HEK293 (cell line): ENCODE data around the gene SRCIN1.

ENCODE experiments used
- ATF2 ChIP-seq: fragments of 450-650 bp; formaldehyde crosslinking; IDR thresholded peaks from 2 replicates; pipeline ENCODE4 v1.5.1; 2016; ENCODE audit warnings: missing biosample characterization, missing genetic modification characterization, low read depth
- GLIS1 ChIP-seq: fragments of 450-650 bp; formaldehyde crosslinking; IDR thresholded peaks from 2 replicates; pipeline ENCODE4 v1.5.1; 2016; ENCODE audit warnings: missing biosample characterization, missing genetic modification characterization
- KLF10 ChIP-seq: fragments of 450-650 bp; IDR thresholded peaks from 2 replicates; pipeline ENCODE4 v1.5.1; 2018; ENCODE audit warnings: missing biosample characterization, mild to moderate bottlenecking, missing genetic modification characterization
- KLF17 ChIP-seq: fragments of 450-650 bp; formaldehyde crosslinking; IDR thresholded peaks from 2 replicates; pipeline ENCODE4 v1.5.1; 2016; ENCODE audit warnings: missing biosample characterization, missing genetic modification characterization
- KLF7 ChIP-seq: fragments of 450-650 bp; formaldehyde crosslinking; IDR thresholded peaks from 2 replicates; pipeline ENCODE4 v1.5.1; 2016; ENCODE audit warnings: missing biosample characterization, missing genetic modification characterization, borderline replicate concordance
- PBX3 ChIP-seq: sonication (generic); formaldehyde crosslinking; IDR thresholded peaks from 2 replicates; pipeline ENCODE4 v1.8.1; 2022; ENCODE audit warnings: mild to moderate bottlenecking, moderate library complexity, missing genetic modification reagents
- PRDM6 ChIP-seq: fragments of 450-650 bp; formaldehyde crosslinking; IDR thresholded peaks from 2 replicates; pipeline ENCODE4 v1.5.1; 2017; ENCODE audit warnings: missing biosample characterization, missing genetic modification characterization
- SCRT2 ChIP-seq: fragments of 450-650 bp; formaldehyde crosslinking; IDR thresholded peaks from 2 replicates; pipeline ENCODE4 v1.5.1; 2016; ENCODE audit warnings: missing biosample characterization, missing genetic modification characterization
- SP7 ChIP-seq: fragments of 450-650 bp; formaldehyde crosslinking; IDR thresholded peaks from 2 replicates; pipeline ENCODE4 v1.5.1; 2016; ENCODE audit warnings: missing biosample characterization, missing genetic modification characterization
- YY1 ChIP-seq: fragments of 450-650 bp; formaldehyde crosslinking; IDR thresholded peaks from 2 replicates; pipeline ENCODE4 v1.5.1; 2018; ENCODE audit warnings: missing biosample characterization, missing genetic modification characterization
- ZBTB26 ChIP-seq: fragments of 450-650 bp; formaldehyde crosslinking; optimal IDR thresholded peaks from 2 replicates; pipeline ENCODE3; 2016; ENCODE audit warnings: missing biosample characterization, mild to moderate bottlenecking, missing genetic modification characterization
- ZFP69B ChIP-seq: fragments of 450-650 bp; formaldehyde crosslinking; IDR thresholded peaks from 2 replicates; pipeline ENCODE4 v1.5.1; 2016; ENCODE audit warnings: missing biosample characterization, missing genetic modification characterization
- ZNF155 ChIP-seq: fragments of 450-650 bp; formaldehyde crosslinking; IDR thresholded peaks from 2 replicates; pipeline ENCODE4 v1.5.1; 2016; ENCODE audit warnings: missing biosample characterization, missing genetic modification characterization
- ZNF169 ChIP-seq: fragments of 450-650 bp; formaldehyde crosslinking; IDR thresholded peaks from 2 replicates; pipeline ENCODE4 v1.5.1; 2016; ENCODE audit warnings: missing biosample characterization, missing genetic modification characterization
- ZNF19 ChIP-seq: fragments of 450-650 bp; formaldehyde crosslinking; IDR thresholded peaks from 2 replicates; pipeline ENCODE4; 2016; ENCODE audit warnings: missing biosample characterization, missing genetic modification characterization, low read depth
- ZNF391 ChIP-seq: fragments of 450-650 bp; formaldehyde crosslinking; IDR thresholded peaks from 2 replicates; pipeline ENCODE4 v1.5.1; 2016; ENCODE audit warnings: low read depth, missing biosample characterization, missing genetic modification characterization, borderline replicate concordance
- ZNF398 ChIP-seq: fragments of 450-650 bp; formaldehyde crosslinking; IDR thresholded peaks from 2 replicates; pipeline ENCODE4 v1.5.1; 2017; ENCODE audit warnings: missing biosample characterization, missing genetic modification characterization
- ZNF433 ChIP-seq: fragments of 450-650 bp; formaldehyde crosslinking; IDR thresholded peaks from 2 replicates; pipeline ENCODE4 v1.5.1; 2016; ENCODE audit warnings: missing biosample characterization, missing genetic modification characterization, low read depth
- ZNF48 ChIP-seq: fragments of 450-650 bp; formaldehyde crosslinking; IDR thresholded peaks from 2 replicates; pipeline ENCODE4 v1.5.1; 2016; ENCODE audit warnings: missing biosample characterization, missing genetic modification characterization
- ZNF514 ChIP-seq: fragments of 450-650 bp; formaldehyde crosslinking; IDR thresholded peaks from 2 replicates; pipeline ENCODE4 v1.5.1; 2016; ENCODE audit warnings: missing biosample characterization, missing genetic modification characterization
- ZNF580 ChIP-seq: fragments of 450-650 bp; formaldehyde crosslinking; IDR thresholded peaks from 2 replicates; pipeline ENCODE4 v1.5.1; 2016; ENCODE audit warnings: missing biosample characterization, missing genetic modification characterization
- ZNF626 ChIP-seq: fragments of 450-650 bp; sonication (Bioruptor Pico); formaldehyde crosslinking; IDR thresholded peaks from 2 replicates; pipeline ENCODE4 v1.5.1; 2018; ENCODE audit warnings: missing biosample characterization, missing genetic modification characterization, inconsistent platforms
- ZNF654 ChIP-seq: fragments of 450-650 bp; formaldehyde crosslinking; IDR thresholded peaks from 2 replicates; pipeline ENCODE4 v1.5.1; 2016; ENCODE audit warnings: low read depth, missing biosample characterization, missing genetic modification characterization
- ZNF701 ChIP-seq: fragments of 450-650 bp; formaldehyde crosslinking; IDR thresholded peaks from 2 replicates; pipeline ENCODE4 v1.5.1; 2016; ENCODE audit warnings: missing biosample characterization, missing genetic modification characterization
- ZNF777 ChIP-seq: fragments of 450-650 bp; formaldehyde crosslinking; IDR thresholded peaks from 2 replicates; pipeline ENCODE4 v1.5.1; 2017; ENCODE audit warnings: missing biosample characterization, missing genetic modification characterization, borderline replicate concordance
- ZSCAN16 ChIP-seq: fragments of 450-650 bp; formaldehyde crosslinking; IDR thresholded peaks from 2 replicates; pipeline ENCODE4 v1.5.1; 2016; ENCODE audit warnings: missing biosample characterization, missing genetic modification characterization
- ZSCAN5A ChIP-seq: fragments of 450-650 bp; formaldehyde crosslinking; IDR thresholded peaks from 2 replicates; pipeline ENCODE4 v1.5.1; 2016; ENCODE audit warnings: missing biosample characterization, missing genetic modification characterization

Gene SRCIN1

GRCh38 chr17:38605841-38606645, at the start of gene SRCIN1 (continued):
- TF ChIP-seq ZSCAN5A (tag by site-specific recombination): 0 out of 2 replicates have a peak, but pooled peaks have one; percentile 19
- TF ChIP-seq ZNF514 (tag by site-specific recombination): no peak
- 0 out of 2 replicates have a peak, but pooled peaks have one; percentile 43 for TF ChIP-seq ZFP69B (tag by site-specific recombination)
- no peak for TF ChIP-seq ZSCAN16 (tag by site-specific recombination)
- no peak for TF ChIP-seq ZNF48
- TF ChIP-seq ZNF654 (tag by site-specific recombination): no peak
- TF ChIP-seq SP7: peak; percentile 83
- TF ChIP-seq ZNF391: no peak
- peak; percentile 91 for TF ChIP-seq KLF17 (tag by site-specific recombination)
- no peak for TF ChIP-seq ZNF19 (tag by site-specific recombination)
- TF ChIP-seq PRDM6: no peak
- peak; percentile 96 for TF ChIP-seq ZNF580 (tag by site-specific recombination)
- no peak; the same call in 1 of the 2 replicates for TF ChIP-seq GLIS1 (tag by site-specific recombination)
- no peak for TF ChIP-seq ZNF169
- TF ChIP-seq PBX3 (CRISPR knock-in tag): no peak
- TF ChIP-seq ATF2: no peak
- no peak for TF ChIP-seq ZNF701 (tag by site-specific recombination)
- TF ChIP-seq ZNF155 (tag by site-specific recombination): no peak
- TF ChIP-seq ZNF626 (tag by site-specific recombination): no peak
- TF ChIP-seq KLF7: no peak
- 0 out of 2 replicates have a peak, but pooled peaks have one; percentile 39 for TF ChIP-seq KLF10
- TF ChIP-seq ZNF433 (tag by site-specific recombination): no peak
- peak; percentile 42; the same call in 1 of the 2 replicates for TF ChIP-seq YY1 (tag by site-specific recombination)
- TF ChIP-seq SCRT2 (tag by site-specific recombination): no peak
- peak; percentile 57 for TF ChIP-seq ZNF398
- no peak for TF ChIP-seq ZNF777 (tag by site-specific recombination)
- peak; percentile 86 for TF ChIP-seq ZBTB26 (tag by site-specific recombination)
